ENCODE data around the gene UVRAG.
"Not testable (repeated sequence)": the region's sequence is repeated elsewhere in the genome, so short reads cannot be mapped to it uniquely, and the experiment has no call there.

UVRAG gene

GRCh38 chr11:76030968-76031590 lies 216.1 kb downstream of the UVRAG start:
- DNase-seq (ENCODE audit: low read depth) = peak; percentile 70

GRCh38 chr11:76033699-76034098 lies 218.7 kb downstream of the UVRAG start:
- no peak overlapping the region for H3K4me3 ChIP-seq (ENCODE audit: low read depth, low read length)
- no peak for DNase-seq (ENCODE audit: low read depth)

More at GRCh38 chr11:76030968-76031590, 216.1 kb downstream of the UVRAG start:
- H3K4me3 ChIP-seq (ENCODE audit: low read depth, low read length) = no peak overlapping the region

- H3K4me3 ChIP-seq (ENCODE audit: low read depth, low read length) = no peak overlapping the region
- no peak for DNase-seq (ENCODE audit: low read depth)
These were observed 220.0 kb downstream of the UVRAG start for GRCh38 chr11:76035020-76035419.

- DNase-seq (ENCODE audit: low read depth) = no peak
- H3K4me3 ChIP-seq (ENCODE audit: low read depth, low read length) = no peak overlapping the region
These were observed 223.6 kb downstream of the UVRAG start for GRCh38 chr11:76038608-76039007.

DNA sequence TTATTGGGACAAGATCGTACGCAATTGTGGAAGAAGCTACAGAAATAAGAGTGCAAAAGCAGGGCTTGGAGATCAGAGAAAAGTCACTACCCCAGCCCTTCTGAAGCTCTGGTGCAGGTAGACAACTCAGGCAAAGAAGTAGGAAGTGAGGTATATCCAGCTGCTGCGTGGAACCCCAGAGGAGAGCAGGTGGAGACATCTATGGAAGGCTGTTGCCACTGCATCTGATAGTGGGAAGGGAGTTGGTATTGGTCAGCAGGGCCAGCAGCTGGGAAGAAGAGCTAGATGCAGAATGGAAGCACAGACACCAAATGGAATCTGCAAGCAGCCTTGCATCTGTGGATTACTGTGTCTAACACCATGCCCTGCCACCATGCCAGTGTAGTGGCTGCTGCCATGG lies 226.2 kb downstream of the UVRAG start:
- DNase-seq (ENCODE audit: low read depth) = no peak
- H3K4me3 ChIP-seq (ENCODE audit: low read depth, low read length) = no peak overlapping the region

GRCh38 chr11:76044750-76045320 lies 229.8 kb downstream of the UVRAG start:
- H3K4me3 ChIP-seq (ENCODE audit: low read depth, low read length) = no peak overlapping the region
- no peak for DNase-seq (ENCODE audit: low read depth)

DNA sequence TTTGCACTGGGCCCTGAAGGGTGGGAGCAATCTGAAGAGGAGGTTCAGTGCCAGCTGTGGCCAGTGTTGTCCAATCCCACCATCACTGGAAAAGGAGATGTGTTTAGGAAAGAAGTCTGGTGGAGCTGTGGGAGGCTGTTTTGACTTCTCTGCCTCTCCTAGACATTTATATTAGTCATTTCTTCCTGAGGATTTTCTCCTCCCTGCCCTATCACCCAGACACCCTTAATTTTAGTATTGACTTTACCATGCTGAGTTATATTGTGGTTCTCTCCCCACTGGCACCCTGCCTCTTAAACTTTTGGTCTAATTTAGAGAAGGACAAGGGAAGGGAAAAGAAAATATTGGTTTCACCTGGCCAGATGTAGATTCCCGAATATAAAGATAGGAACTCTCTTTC lies 232.2 kb downstream of the UVRAG start:
- no peak overlapping the region for H3K4me3 ChIP-seq (ENCODE audit: low read depth, low read length)
- DNase-seq (ENCODE audit: low read depth) = no peak

- no peak overlapping the region for H3K4me3 ChIP-seq (ENCODE audit: low read depth, low read length)
- DNase-seq (ENCODE audit: low read depth) = no peak
These were observed 232.8 kb downstream of the UVRAG start for GRCh38 chr11:76047766-76048165.

- no peak overlapping the region for H3K4me3 ChIP-seq (ENCODE audit: low read depth, low read length)
These were observed 233.8 kb downstream of the UVRAG start for GRCh38 chr11:76048763-76049162.

DNA sequence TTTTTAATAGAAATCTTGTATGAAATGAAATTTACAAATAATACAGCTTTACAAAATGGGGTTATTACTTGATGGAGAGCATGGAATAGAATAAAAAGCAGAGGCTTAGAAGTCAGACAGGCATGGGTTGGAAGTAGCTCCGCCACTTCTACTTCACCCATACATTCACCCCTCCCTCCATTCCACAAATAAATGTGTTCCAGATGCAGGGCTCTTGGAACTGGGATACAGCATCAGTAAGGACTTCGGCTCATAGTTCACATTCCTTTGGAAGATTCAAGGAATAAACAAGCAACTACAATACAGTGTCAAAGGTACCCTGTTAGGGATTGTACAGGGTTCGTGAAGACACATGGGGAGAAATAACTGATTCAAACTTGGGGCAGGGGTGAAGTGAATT lies 234.5 kb downstream of the UVRAG start:
- no peak overlapping the region for H3K4me3 ChIP-seq (ENCODE audit: low read depth, low read length)
- DNase-seq (ENCODE audit: low read depth) = no peak

More at GRCh38 chr11:76048763-76049162, 233.8 kb downstream of the UVRAG start:
- no peak for DNase-seq (ENCODE audit: low read depth)

GRCh38 chr11:76051937-76052336 lies 236.9 kb downstream of the UVRAG start:
- H3K4me3 ChIP-seq (ENCODE audit: low read depth, low read length) = no peak overlapping the region
- DNase-seq (ENCODE audit: low read depth) = no peak

DNA sequence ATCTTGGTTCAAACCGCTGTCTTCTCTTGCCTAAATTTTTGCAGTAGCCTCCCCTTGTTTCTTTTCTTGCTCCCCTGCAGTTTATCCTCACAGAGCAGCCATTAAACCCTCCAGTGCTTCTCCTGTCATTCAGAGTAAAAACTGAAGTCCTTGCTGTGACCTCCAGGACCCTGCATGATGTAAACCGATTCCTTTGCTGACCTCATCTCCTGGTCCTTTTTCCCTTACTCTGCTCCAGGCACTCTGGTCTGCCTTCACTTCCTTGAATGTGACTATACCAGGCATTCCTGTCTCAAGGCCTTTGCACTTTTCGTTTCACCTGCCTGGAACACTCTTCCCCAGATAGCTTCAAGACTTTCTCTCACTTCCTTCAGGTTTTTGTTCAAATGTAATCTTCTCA lies 239.3 kb downstream of the UVRAG start:
- no peak overlapping the region for H3K4me3 ChIP-seq (ENCODE audit: low read depth, low read length)
- no peak for DNase-seq (ENCODE audit: low read depth)

GRCh38 chr11:76056876-76057275 lies 241.9 kb downstream of the UVRAG start:
- DNase-seq (ENCODE audit: low read depth) = no peak
- H3K4me3 ChIP-seq (ENCODE audit: low read depth, low read length) = no peak overlapping the region

DNA sequence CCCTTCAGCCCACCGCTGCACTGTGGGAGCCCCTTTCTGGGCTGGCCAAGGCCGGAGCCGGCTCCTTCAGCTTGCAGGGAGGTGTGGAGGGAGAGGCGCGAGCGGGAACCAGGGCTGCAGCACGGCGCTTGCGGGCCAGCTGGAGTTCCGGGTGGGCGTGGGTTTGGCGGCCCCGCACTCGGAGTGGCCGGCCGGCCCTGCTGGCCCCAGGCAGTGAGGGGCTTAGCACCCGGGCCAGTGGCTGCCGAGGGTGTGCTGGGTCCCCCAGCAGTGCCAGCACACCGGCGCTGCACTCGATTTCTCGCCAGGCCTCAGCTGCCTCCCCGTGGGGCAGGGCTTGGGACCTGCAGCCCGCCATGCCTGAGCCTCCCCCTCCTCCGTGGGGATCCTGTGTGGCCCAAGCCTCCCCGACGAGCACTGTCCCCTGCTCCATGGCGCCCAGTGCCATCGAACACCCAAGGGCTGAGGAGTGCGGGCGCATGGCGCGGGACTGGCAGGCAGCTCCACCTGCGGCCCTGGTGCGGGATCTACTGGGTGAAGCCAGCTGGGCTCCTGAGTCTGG lies 245.5 kb downstream of the UVRAG start:
- not testable (repeated sequence) for H3K4me3 ChIP-seq (ENCODE audit: low read depth, low read length); DNase-seq (ENCODE audit: low read depth)

DNA sequence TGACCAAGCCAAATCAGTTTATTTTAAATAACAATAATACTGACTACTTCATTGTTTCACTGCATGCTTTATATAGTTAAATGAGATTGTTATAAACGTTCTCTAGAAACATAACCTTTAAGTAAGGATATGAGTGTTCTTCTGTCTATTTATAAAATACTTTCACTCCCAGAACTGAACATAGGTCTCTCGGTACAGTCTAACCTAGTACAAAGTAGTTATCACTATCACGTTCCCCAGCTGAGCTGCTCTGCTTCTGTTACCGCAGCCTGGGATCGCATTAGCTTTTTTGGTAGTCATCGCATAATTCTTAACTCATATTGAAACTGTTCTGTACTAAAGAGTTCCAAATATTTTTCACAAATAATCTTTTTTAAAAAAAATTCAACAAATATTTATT lies 247.7 kb downstream of the UVRAG start:
- no peak overlapping the region for H3K4me3 ChIP-seq (ENCODE audit: low read depth, low read length)
- DNase-seq (ENCODE audit: low read depth) = no peak

- no peak for DNase-seq (ENCODE audit: low read depth)
- H3K4me3 ChIP-seq (ENCODE audit: low read depth, low read length) = no peak overlapping the region
These were observed 249.2 kb downstream of the UVRAG start for GRCh38 chr11:76064192-76064591.

- no peak for DNase-seq (ENCODE audit: low read depth)
- no peak overlapping the region for H3K4me3 ChIP-seq (ENCODE audit: low read depth, low read length)
These were observed 252.1 kb downstream of the UVRAG start for GRCh38 chr11:76067099-76067498.

GRCh38 chr11:76069001-76069400 lies 254.0 kb downstream of the UVRAG start:
- no peak for DNase-seq (ENCODE audit: low read depth)
- no peak overlapping the region for H3K4me3 ChIP-seq (ENCODE audit: low read depth, low read length)

DNA sequence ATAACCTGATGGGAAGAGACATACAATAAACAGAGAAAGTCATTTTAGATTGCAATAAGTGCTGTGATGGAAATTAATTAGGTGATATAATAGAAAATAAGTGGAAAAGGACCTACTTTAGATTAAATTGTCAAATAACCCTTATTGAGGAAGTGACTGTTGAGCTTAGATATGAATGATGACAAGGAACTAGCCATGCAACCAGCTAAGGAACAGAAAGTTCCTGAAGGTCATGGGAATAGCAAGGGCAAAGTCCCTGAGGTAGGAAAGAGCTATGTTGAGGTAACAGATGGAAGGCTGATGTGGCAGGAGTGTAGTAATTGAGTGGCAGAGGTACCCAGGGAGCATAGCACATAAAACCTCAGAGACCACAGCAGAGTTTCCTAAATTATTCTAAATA lies 256.1 kb downstream of the UVRAG start:
- no peak overlapping the region for H3K4me3 ChIP-seq (ENCODE audit: low read depth, low read length)
- no peak for DNase-seq (ENCODE audit: low read depth)

GRCh38 chr11:76073724-76074123 lies 258.7 kb downstream of the UVRAG start:
- H3K4me3 ChIP-seq (ENCODE audit: low read depth, low read length) = no peak overlapping the region
- DNase-seq (ENCODE audit: low read depth) = peak; percentile 41
